CD4-positive, alpha-beta T cell treated with Interleukin-2 at 100 ng/mL for 4 hours (primary cell): ENCODE data around the gene ZSCAN5A.
"Not testable (repeated sequence)": the region's sequence is repeated elsewhere in the genome, so short reads cannot be mapped to it uniquely, and the experiment has no call there.

Source experiments
- DNase-seq: peaks from one replicate; pipeline ENCODE4 v3.0.0-alpha.2; 2020; ENCODE audit warnings: low spot score

ZSCAN5A gene

DNA sequence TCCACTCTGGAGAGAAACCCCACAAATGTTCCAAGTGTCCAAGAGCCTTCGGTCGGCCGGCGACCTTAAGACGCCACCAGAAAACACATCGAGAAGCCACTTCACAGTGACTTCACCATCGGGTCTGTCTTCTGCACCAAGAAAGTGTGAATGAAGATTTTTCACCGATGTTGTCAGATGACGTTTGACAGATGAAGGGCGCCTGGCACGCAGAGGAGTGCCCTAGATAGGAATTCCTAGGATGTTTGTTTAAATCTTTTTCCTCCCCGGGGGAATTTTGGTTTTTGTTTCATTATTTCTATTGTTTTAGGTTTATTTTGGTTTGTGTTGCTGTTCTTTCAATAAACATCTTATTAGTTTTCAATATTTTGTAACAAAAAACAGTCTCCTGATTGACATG lies 105.5 kb downstream of the ZSCAN5A start:
- no peak for DNase-seq

DNA sequence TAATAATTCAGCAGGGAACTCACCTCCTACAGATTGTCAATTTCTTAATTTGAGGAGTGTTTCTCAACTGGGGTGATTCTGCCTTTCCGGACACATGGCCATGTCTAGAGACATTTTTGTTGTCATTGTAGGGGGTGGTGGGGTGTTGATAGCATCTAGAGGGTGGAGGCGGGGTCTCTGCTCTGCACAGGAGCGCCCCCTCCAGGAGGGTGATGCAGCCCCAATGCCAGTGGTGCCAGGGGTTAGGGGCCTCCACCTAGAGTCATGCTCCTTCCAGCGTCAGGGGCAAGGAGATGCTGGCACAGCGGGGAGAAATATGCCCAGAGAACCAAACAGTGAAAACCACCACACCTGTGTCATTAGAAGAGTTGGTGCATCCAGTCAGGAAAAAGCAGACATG lies 107.1 kb downstream of the ZSCAN5A start:
- DNase-seq, result not testable (repeated sequence)

DNA sequence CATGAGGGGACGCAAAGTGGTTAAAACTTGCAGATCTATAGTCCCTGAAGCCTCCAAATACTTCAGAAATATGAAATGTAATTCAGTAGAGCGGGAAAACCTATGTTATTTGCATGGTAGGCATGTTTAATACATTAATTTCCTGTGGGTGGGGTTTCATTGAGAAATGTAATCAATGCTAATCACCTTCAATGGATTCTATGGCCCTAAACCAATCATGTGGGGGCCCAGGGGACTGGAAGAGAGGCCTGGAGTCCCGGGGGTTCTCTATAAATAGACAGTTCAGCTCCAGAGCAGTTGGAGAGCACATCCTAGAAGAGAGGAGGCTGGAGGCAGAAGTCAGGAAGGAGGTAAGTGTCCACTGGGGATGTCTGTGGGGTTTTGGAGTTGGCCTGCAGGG lies 112.7 kb downstream of the ZSCAN5A start, which contains the start of gene ZSCAN5C:
Gene ZSCAN5C, plus strand, starts transcription at position 301 of the 400 bp plus-strand sequence. CDS start 3,641 bp downstream, outside the sequence.
- no peak for DNase-seq

GRCh38 chr19:56199687-56200086 lies 115.0 kb downstream of the ZSCAN5A start:
- no peak for DNase-seq

GRCh38 chr19:56197646-56198045 lies 117.0 kb downstream of the ZSCAN5A start, which contains the start of gene ZSCAN5B:
TSS of gene ZSCAN5B (minus strand) at chr19:56197783. CDS start at chr19:56193052, 4,731 bp downstream.
- DNase-seq, result not testable (repeated sequence)

GRCh38 chr19:56193981-56194640 lies 120.5 kb downstream of the ZSCAN5A start:
- no peak for DNase-seq

DNA sequence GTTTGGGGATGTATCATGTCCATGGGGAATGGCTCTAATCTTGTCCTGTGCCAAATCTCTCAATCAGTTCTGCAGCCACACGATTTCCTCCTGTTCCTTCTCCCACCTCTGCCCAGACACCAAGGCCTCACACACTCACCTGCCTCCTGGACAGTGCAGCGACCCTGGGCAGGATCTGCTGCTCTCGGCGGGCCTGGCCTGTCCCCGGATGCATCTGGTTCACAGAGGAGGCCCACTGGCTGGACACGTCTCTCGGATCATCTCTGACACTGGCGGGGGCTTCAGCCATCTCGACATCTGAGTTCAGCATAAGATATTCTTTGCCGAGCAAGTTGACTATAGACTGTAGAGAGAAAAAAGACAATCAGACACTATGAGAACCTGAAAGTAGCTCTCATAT lies 122.9 kb downstream of the ZSCAN5A start:
- no peak for DNase-seq

GRCh38 chr19:56191115-56191514 lies 123.5 kb downstream of the ZSCAN5A start:
- DNase-seq, result no peak

DNA sequence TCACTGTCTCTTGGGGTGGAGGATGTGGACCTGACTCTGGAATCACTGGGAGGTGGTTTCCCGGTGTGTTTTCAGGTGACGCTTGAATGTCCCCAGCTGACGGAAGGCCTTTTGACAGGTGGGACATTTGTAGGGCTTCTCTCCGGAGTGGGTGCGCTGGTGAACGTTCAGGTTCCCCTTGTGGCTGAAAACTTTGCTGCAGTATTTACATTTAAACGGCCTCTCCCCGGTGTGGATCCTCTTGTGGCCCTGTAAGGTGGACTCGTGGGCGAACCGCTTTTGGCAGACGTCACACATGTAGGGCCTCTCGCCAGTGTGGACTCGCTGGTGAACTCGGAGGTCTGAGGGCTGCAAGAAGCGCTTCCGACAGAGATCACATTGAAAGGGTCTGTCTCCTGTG lies 124.9 kb downstream of the ZSCAN5A start:
- DNase-seq, result no peak

- DNase-seq, result no peak
Measured at GRCh38 chr19:56177564-56178243, 136.9 kb downstream of the ZSCAN5A start.

- DNase-seq, result no peak
Measured at GRCh38 chr19:56176881-56177280, 137.8 kb downstream of the ZSCAN5A start.

GRCh38 chr19:56176310-56176709 lies 138.3 kb downstream of the ZSCAN5A start:
- DNase-seq, result not testable (repeated sequence)

DNA sequence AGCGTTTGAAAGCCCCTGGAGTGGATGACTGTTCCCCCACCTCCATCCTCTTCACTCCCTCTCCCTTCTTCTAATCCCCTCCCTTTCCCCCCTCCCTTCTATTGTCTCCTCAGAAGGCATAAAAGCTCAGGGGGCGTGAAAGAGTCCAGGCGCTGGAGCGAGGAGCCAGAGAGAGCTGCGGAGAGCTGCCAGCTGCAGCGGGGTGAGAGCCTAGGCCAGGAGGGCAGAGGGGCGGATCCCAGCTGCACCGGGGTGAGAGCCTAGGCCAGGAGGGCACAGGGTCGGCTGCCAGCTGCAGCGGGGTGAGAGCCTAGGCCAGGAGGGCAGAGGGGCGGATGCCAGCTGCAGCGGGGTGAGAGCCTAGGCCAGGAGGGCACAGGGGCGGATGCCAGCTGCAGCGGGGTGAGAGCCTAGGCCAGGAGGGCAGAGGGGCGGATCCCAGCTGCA lies 138.8 kb downstream of the ZSCAN5A start, which contains the start of gene GALP:
Gene GALP, plus strand, starts transcription at position 148 of the 447 bp plus-strand sequence. CDS start 1,101 bp downstream, outside the sequence.
- not testable (repeated sequence) for DNase-seq

GRCh38 chr19:56174550-56174949 lies 140.1 kb downstream of the ZSCAN5A start:
- no peak for DNase-seq

DNA sequence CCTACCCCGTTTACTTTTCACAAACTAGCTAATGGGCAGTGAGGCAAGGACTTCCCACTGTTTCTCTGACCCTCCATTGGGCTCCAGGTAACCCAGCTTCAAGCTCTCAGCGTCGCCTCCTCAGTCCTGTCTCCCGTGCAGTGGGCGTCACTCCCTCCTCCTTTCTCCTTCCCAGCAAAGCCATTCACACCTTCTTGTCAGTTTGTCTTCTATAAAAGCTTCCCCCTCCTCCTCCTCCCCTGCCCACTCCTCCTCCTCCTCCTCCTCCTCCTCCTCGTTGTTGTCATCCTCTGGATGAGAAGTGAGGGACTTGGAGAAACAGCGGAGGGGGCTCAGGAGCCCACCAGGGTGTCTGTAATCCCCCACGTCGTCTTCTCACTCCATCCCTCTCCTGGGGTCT lies 140.6 kb downstream of the ZSCAN5A start:
- no peak for DNase-seq
